ENCODE results near the gene TRHDE.

The TRHDE gene

DNA sequence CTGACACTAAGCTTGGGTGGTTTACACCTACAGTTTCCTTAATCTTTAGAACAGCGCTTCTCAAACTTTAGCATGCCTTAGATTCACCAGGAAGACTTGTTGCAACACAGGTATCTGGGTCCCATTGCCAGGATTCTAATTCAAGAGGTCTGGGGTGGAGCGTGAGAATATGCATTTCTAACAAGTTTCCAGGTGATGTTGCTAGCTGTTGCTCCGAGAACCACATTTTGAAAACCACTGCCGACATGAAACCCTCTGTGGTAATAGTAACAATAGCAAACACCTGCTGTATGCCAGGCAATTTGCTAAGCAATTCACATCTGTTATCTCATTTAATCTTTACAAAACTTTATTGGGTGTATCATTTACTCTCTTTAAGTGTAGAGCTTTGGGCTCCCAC lies 58.6 kb downstream of the TRHDE start:
- no peak for DNase-seq

DNA sequence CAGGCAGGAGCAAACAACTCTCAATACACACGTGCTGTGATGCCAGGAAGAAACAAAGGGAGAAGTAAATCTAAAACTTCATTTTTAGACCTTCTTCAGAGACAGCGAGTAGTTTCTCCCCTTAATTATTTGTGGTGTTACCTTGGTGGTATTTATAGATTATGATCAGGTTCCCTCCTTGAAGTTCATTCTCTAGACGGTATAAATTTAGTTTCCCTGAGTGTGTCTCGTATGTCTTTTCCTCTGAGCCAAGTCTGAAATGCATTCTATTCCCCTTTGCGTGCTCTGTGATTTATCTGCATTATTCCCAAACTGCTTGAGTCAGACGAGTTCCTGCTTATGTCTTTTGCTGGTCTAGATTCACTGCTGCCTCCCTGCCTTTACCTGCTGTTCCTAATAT lies 65.2 kb downstream of the TRHDE start:
- no peak for DNase-seq

DNA sequence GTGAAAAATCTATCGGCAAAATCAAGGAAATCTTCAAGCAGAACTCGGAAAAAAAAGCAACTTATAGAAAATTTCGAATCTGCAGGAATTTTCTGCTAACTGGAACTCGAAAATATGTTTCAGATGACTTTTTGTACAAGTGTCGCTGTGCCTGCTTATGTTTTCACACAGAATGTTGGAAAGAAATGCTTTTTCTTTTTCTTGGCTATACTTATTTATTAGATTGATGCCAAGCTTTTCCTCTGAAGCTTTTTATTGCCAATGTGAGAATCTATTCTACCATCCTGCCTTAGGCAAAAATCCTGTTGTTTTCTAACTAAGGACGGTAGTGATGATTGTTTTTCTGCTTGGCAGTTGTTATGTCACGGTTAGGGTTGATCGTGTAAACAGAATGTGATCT lies 65.8 kb downstream of the TRHDE start:
- no peak for DNase-seq

DNA sequence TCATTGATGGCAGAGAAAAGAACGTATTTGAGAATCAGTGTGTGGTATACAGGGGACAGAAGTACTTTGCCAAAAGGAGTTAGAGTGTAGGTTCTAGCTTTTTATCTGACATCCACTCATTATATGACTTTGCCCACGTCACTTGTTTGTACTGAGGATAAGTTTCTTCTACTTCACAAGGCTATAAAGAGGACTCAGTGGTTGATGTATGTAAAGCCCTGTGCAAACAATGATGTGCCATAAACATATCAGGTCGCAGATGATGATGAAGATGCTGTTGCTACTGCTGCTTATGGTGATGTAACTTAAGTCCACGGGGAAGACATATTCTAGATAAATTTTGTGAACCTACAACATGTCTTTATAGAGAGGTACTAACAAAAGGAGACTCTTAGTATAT lies 66.3 kb downstream of the TRHDE start:
- no peak for DNase-seq

DNA sequence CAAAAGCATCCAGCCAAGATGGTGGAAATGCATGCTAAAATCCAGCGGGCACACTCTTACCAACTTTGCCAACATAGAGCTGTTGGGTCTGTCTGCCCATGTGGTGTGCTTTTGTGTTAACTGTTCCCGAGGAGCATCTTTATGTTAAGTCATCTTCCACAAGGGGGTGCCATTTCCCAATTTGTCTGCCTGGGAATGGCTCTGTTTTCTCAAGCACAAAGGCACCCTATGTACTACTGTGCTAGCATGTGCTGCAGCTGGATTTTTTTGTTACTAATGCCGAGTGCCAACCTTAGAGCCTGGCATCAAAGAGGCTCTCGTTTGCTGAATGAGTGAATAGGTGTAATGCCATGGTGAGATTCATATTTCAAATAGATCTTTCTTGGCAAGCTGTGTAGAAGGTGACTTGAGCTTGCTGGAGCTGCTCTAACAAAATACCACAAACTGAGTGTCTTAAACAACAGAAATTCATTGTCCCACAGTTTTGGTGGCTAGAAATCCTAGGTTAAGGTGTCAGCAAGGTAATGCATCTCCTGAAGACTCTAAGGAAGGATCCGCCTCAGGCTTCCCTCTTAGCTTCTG lies 74.3 kb downstream of the TRHDE start:
- peak; percentile 15 for DNase-seq

DNA sequence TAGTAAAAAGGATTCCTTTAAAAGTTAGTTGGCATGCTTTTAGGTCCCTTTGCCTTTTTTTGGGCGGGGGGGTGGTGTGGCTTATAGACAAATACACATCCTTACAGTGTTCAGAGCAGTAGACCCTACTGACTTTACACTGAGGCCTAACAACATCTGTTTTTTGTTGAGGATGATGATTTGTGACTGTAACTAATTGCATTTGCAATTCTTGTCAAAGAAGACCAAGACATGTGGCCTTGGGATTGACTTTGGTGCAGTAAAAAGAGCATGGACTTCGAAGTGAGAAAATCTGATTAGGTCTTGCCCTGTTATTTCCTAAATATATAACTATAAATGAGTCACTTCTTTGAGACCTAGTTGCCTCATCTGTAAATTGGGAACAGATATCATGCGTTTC lies 77.3 kb downstream of the TRHDE start:
- no peak for DNase-seq

DNA sequence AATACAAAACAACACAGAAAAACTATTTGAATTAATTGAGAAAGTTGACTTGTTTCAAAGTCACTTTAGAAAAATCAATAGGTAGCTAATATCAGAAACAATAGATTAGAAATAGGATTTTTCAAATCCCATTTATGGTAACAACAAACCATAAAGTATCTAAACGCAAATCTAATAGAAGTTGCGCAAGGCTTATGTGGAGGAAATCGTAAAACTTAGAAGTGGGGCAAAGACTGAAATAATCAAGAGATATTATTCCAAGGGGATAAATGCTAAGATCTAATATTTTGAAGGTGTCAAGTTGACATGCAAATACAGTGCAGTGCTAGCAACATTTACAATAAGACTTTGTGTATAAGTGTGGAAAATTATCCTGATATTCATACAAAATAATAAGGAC lies 87.2 kb downstream of the TRHDE start:
- DNase-seq, result no peak

DNA sequence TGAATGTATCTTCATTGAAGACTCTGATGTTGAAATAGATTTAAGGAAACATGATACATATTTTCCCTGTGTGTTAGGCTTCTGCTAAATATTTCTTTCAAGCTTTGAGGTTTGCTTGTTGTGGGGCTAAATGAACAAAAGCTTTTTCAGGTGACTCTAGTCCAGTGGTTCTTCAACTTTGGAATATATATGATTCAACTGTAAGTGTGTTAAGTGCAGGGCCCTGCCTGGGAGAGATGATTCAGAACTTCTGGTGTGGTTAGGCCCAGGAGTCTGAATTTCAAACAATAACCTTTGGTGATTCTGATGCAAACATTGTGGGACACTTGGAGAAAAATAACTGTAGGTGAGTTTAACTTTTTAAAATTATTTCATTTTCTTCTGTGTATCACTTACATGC lies 93.0 kb downstream of the TRHDE start:
- DNase-seq, result no peak

DNA sequence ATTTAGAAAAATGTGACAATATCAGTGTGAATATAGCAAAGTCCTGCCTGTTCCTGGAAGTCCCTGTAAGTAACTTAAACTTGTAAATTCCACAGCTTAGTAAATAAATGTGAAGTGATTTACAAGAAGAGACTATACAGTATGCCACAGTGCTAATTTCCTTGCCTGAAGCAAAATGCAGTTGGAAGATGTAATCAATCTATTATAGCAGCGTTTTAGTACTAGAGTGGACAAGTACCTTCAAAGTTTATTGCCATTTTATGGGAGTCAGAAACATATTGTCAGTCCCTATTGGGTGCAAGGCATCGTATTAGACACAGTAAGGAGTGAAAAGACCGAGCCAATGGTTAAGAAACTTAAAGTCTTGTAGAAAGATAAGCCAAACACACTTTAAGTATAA lies 94.1 kb downstream of the TRHDE start:
- DNase-seq, result no peak

DNA sequence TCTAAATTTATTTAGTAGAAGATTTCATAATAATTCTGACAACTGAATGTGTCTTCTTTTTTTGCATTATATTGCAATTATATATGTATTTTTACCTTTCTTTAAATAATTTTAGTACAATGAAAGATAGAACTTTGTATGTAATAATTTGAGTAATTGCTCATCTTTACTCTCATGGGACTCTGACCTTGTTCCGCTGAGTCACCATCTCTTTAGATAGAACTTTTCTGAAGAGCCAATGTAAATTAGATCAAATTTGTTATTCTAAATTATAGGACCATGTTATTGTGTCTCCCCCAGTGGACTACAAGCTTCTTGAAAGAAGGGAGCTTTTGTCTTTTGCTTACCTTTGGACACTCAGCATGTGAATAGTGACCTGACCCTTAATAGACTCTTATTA lies 96.1 kb downstream of the TRHDE start:
- DNase-seq, result no peak

DNA sequence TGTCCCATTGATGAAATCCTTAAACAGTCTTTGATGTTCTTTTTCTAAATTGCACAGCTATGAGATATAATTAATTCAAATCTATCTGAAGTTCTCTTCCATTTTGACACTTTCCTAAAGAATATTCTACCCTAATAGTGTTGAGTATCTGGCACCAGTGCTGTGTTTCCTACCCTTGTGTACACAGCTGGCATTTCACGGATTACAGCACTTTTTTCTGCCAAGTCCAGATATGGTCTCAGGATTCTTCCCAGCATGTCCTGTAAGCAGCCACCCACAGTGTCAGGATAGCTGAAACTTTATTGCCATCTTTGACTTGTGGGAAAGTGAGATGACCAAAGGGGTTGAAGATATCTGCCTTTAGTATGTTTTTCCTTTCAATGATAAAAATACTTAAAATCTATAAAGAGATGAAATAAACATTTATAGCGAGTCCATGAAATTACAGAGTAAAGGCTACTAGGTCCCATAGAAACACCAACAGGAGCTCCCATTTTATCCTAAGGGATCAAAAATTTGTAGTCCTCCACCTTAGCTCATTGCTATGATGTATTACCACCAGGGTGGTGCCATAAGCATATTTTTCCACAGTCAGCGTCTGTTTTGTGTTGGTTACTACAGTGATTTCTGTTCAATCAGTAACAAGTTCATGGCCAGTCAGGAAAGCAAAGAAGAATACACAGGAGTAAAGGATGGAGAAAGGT lies 96.7 kb downstream of the TRHDE start:
- DNase-seq, result no peak

DNA sequence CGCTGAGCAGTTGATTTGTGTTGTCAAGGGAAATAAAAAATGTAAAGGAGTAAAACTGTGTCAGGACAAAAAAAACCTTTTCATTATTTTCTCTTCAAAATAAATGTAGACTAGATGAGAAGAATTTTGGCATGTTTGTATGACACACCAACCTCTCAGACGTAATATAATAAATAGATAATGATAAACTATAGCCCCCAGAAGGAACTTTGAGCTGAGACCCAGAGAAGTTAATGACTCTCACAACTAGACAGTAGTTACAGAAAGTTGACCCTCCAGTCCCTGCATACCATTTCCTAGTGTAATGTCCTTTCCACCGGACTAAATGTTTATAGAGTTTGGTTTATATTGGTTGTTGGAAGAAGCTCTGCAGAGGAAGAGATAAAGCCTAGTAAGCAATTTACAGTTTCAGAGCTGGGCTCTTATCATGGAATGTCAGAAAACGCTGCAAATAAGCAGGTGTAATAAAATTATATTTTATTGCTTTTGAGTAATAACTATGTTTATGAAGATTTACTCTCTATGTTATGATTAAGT lies 97.3 kb downstream of the TRHDE start:
- DNase-seq, result no peak

DNA sequence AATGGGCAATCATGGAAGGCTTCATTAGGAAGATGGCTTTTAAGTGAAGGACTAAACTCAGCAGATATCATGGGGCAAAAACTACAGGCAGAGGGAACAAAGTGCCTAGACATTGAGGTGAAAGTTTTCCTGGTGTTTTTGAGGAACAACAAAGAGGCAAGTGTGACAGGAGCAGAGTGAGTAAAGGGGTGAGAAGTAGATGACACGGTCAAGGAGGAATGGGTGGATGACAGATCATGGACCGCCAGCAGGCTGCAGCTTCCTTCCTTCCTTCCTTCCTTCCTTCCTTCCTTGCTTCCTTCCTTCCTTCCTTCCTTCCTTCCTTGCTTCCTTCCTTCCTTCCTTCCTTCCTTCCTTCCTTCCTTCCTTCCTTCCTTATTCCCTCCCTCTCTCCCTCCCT lies 108.3 kb downstream of the TRHDE start:
- no peak for DNase-seq

DNA sequence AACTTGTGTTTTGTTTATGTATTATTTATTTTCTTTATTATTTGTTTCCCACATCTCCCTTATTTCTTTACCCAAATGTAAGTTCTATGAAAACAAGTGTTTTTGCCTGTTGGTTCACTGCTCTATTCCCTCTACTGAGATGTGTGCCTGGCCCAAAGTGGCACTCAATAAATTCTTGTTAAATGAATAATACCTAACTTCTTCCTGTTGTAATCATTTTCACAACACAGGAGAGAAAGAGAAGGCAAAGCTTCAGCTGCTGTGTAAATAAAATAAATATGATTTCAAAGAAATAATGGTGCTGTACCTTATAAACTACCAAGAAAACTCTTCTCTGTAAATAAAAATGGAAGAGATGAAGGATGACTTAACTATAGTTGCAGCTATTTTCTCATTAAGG lies 116.2 kb downstream of the TRHDE start:
- no peak for DNase-seq

DNA sequence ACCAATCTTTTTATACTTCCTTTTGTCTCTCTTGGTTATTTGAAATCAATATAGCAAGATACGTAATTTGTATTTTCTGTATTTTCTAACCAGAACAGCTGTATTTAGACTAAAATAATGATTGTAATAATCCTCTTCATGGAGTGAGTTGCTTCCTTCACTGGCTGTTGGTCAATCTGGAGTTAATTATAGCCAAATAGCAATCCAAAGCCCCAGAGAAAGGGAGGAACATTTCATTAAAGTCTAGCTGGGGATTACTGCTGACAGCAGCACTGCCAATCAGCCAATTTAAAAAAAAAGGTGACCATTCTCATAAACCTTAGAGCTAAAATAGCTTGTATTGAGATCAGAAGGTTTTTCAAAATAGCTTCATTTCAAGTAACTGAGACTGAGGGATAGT lies 118.0 kb downstream of the TRHDE start:
- DNase-seq, result no peak

DNA sequence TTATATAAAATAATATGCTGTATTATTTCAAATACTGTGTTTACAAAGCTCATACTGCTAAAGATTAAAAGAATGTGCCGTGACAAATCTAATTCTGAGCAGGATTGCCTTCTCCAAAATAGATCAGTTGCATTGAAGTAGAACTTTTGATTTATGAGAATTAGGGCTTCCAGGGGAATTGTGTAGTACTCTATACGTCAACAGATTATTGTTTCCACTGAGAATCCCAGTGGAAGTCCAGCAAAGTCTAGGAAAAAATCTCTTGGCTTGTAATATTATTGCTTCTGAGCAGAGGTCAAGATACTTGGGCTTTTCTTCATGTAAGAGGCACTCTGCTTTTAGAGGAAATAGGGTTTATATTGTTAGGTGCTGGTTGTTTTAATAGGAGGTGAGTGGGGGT lies 133.9 kb downstream of the TRHDE start:
- DNase-seq, result no peak

DNA sequence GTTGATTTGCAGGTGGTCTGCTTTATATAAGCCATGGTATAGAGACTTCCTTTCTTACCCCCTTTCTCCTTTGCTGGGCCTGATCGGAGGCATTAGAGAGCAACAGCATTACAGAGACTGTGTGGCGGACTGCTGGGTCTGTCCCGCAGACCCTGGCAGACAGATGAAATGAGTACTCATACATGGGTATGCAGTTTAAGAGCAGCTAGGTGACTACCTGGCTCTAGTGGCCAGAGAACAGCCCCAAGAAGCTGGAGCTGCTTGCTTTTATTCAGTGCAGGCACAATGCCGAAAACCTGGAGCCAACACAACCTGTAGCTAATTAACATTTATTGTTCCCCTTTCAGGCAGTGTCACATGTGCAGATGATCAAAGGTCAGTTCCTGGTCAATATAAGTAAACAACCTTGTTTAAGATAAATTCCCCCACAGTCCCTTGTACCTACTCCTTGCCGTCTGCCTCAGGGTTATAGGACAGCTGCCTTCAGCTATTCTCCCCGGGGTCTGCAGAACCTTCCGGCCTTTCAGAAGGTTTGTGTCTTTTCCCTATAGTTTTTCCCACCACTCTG lies 160.0 kb downstream of the TRHDE start:
- DNase-seq, result no peak

DNA sequence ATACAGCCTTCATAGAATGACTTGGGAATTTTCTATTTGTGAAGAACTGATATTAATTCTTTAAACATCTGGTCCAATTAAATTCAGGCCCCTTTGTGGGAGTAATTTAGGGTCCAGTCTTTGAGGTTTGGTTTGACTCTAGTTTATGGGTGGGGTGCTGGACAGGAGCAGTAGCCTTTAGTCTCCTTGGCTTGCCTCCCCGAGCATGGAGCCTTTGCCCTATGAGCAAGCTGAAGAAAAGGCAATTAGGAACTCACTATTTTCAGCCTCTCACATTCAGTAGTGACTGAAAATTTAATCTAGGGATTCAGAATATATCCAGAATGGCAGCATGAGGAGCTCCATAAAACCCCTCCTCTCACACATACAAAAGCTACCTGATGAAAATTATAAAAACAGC lies 161.1 kb downstream of the TRHDE start:
- no peak for DNase-seq

DNA sequence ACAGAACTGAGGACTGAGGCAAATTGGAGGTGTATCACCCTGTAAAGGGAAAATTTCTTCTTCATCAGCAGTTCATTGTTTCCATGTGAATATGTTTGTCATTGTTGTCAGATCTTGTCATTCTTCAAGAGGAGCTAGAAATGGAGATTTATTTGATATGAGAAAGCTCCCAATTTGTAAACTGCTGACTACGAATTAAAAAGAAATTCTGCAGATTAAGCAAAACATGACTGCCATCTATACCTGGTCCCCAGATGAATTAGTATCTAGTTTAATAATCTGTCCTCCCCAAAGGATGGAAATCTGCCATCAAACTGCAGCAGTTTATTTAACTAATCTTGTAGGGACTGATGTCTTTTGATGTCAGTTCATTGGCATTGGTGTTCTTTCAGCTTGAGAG lies 162.8 kb downstream of the TRHDE start:
- no peak for DNase-seq

DNA sequence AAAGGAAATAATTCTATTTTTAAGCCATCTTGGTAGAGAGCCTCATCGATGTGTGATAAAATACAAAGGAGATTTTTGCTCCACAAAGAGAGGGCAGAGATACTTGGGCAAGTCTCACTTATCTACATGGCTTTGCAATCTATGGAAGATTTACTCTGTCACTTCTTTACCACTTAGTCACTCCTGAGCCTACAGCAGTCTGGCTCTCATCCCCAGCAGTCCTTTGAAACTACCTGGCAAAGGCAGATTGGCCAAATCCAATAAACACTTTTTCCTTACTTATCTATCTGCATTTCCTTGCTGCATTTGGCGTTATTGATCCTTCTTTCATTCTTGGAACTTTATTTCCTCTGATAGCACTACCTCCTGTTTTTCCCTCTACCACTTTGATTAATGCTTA lies 170.0 kb downstream of the TRHDE start:
- DNase-seq, result no peak

DNA sequence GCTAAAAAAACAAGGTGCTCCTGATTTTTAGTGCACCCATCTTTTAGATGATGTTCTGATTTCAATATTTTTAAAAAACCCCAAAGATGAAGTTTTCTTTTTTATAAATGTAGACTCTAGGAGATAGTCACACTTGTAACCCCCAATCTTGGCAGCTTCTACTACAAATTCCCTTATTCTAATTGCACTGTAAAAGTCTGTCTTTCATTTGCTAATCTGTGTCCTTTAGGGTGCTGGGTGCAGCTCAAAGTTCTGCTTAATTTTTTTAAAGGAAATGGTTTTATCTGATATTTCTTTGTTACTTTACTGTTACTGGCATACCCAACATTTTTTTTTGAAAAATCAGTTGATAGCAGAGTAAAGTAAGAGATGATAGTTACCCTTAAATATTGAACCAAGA lies 172.0 kb downstream of the TRHDE start:
- DNase-seq, result no peak

DNA sequence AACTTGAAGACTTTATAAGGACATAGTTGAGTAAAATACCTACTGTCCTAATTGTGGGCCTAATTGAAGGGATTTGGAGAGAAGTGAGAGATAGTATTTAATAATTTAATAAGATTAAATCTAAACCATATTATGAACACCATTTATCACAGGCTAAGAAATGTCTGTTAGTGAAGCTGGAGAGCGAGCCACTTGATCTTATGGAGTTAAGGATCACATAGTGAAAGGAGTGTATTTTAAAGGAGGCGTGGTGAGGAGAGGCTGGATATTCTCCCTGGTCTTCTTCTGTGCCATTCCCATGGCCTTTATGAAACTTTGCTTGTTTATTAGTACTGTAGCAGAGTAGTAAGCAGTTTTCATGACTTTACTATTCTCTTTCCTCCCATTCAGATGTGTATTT lies 172.4 kb downstream of the TRHDE start:
- no peak for DNase-seq

DNA sequence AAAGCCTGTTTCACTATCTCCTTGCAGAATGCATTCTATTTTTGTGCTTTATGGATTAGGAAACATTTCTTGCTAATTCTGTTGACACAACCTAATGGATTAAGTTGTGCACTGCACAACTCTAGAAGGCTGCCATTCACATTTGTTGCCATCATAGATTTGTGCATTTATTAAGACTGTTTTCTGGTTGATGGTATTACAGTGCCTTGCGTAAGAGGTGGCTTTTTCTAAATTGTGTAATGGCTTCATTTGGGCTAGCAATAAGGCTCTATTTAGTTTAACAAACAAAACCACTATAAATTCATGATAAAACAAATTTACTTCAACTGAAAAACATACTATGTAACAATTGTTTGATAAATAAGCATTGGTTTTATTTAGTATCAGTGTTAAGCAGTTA lies 175.9 kb downstream of the TRHDE start:
- DNase-seq, result no peak

DNA sequence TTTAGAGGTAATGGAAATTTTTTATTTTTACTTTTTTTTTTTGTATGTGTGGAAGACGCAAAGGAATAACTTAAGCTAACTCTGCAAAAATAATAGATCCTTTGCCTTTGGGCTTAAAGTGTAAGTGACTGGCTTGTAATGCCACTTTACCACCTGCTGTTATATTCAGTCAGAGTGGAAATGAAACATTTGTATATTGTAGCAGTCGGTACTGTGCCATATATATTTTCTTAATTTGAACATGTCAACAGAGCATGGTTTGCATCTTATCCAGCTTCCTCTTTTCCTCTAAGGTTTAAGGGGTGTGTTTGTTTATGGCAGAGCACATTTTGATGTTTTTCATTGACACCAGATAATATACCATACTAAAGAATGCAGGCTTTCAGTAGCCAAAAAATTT lies 176.6 kb downstream of the TRHDE start:
- no peak for DNase-seq

DNA sequence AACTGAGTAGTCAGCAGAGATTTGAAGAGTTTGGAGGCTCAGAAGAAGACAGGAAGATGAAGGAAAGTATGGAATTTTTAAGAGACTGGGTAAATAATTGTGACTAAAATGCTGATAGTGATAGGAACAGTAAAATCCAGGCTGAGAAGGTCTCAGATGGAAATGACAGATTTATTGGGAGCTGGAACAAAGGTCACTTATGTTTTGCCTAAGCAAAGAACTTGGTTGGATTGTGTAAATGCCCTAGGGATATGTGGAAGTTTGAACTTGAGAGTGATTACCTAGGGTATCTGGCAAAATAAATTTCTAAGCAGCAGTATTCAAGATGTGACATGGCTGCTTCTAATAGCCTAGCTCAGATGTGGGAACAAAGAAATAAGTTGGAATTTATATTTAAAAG lies 180.9 kb downstream of the TRHDE start:
- no peak for DNase-seq

Measured in T1000 (cell line).